Measurements from ENCODE around the gene PSME3IP1.

PSME3IP1 gene

DNA sequence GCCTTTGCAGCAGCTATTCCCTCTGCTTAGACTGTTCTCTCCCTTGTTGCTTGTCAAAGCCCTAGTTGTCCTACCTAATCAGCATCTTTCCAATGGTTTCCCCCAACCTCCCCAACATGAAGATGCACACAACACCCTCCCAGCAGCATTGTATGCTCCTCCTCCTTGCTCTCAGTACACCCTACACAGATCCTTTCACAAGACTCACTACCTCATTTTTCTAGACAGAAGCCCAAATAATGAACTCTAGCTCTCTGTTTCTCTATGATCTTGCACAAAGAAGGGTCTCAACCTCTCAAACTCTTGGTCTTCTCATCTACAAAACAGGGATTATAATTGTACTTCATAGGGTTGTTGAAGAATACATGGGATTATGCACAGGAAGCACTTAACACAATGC, 19.4 kb downstream of the PSME3IP1 start:
- DNase-seq, result no peak

DNA sequence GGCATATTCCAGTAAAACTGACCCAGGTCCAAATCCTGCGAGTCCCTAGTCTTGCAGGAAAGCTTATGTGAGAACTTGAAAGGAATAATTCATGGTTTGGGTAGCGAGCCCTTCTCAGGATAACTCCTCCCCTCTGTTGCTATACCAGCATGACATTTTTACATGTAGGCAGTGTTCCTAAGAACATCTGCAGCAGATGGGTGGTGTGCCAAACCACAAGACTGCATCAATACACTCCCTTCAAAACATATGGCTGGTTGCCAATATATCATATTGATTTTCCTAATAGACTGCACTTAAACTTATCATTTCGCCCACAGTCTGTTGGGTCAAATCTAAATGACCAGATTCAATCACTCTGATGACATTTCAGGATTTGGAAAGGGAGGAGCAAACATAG, 19.9 kb downstream of the PSME3IP1 start:
- DNase-seq, result no peak

GRCh38 chr16:57165483-57165882, 20.4 kb downstream of the PSME3IP1 start:
- no peak for DNase-seq

DNA sequence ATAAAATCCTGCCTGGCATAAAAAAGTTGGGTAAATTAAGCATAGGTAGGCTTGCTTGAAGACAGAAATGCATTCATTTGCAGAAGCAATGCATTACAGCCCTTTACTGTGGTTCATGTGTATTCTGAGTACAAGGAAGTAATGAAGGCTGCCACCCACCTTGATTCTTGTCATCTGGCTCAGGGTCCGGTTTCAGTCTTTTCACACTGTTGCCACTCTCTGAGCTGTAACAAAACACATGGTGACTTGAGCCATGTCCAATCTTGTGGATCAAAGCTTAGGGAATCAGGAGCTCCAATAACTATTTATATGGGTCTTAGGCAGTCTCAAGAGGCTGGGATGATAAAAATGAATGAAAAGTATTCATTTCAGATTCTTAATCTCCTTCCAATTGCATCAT, 22.0 kb downstream of the PSME3IP1 start:
- no peak for DNase-seq

DNA sequence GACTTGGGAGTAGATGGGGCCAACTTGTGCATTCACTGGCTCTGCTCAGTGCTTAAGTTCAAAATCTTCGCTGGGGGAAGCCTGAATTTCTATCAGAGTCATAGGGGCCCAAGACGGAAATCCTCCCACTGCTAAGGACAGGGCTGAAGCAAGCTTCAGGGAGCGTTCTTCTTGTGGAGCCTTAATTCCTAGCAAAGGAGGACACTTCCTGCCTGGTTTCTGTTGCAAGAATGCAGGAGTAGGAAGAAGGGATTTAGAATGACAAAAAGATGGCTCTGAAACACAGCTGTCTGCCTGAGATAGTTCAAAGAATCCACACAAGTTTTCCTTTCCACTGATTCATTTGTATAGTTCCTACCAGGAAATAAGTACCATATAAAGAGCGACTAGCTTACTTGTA, 26.4 kb downstream of the PSME3IP1 start:
- DNase-seq, result no peak

- no peak for DNase-seq
These were observed 28.3 kb downstream of the PSME3IP1 start for GRCh38 chr16:57157533-57157932.

DNA sequence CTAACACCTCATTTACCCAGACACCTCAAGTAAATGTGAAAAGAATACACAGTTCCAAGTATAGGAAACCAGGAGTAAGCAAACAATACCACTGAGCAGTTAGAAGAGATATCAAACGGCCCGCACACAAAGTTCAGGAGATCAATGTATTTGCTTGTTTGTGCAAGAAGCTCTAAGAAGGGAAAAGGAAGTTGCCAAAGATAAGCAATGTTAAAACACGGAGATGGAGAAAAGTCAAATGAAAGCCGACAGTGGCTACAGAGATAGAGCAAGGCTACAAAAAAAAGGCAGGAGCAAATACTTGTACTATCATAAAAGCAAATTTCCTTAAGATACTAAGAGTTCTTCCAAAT, 29.5 kb downstream of the PSME3IP1 start:
- no peak for DNase-seq

- DNase-seq, result no peak
These were observed 30.0 kb downstream of the PSME3IP1 start for GRCh38 chr16:57155702-57156350.

- DNase-seq, result no peak
These were observed 32.0 kb downstream of the PSME3IP1 start for GRCh38 chr16:57153841-57154240.

- DNase-seq, result no peak
These were observed 33.4 kb downstream of the PSME3IP1 start for GRCh38 chr16:57152096-57153093.

DNA sequence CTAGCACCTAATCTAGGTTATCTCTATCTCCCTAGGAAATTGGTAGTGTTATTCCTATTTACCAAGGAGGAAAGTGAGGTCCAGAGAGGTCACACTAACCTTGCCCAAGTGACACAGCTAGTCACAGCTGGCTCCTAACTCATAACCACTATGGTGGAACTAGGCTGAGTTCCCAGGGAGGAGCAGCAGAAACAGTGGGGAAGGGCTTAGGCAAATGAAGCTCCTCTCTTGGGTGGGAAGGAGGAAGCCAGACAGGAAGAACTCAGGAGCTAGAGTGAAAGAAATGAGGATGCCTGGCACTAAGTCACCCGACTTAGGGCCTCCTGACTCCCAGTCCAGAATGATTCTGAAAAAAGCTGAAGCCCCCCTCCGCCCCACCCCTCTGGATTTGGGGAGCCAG, 34.5 kb downstream of the PSME3IP1 start:
- DNase-seq, result no peak

GRCh38 chr16:57150682-57151330, 35.0 kb downstream of the PSME3IP1 start:
- DNase-seq, result no peak

DNA sequence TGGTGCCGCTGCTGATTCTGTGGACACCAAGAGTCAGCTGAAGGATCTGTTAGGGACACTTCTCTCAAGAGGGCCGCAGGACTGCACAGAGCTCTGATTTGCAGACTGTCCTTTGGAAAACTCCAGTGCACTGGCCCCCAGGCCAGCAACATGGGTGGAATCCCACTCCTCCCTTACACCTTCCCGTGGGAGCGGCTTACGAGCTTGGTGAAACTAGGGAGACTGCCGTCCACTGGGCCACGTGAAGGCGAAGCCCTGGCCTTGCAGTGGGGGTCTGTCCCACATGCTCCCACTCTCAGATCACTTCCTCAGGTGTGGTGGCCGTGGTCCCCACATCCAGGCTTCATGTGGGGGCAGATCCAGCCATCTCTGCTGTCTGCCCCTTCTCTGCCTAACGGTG, 36.4 kb downstream of the PSME3IP1 start:
- DNase-seq, result no peak

DNA sequence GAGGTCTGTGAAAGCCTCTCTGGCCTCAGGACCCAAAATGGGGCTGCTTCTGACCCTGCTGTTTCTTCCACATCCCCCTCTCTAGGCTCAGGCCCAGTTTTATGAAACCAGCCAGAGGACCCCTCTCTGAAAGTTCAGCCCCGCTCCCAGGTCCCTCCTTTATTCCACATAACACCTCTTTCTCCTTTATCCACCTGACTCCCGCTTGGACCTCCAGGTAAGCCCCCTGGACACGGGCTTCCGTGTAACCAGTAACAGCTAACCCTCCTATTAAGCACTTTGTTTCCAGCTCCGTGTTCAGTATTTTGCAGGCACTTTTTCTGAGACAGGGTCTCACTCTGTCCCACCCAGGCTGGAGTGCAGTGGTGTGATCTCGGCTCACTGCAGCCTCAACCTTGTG, 37.4 kb downstream of the PSME3IP1 start:
- no peak for DNase-seq

- DNase-seq, result no peak
These were observed 38.2 kb downstream of the PSME3IP1 start for GRCh38 chr16:57147381-57148221.

DNA sequence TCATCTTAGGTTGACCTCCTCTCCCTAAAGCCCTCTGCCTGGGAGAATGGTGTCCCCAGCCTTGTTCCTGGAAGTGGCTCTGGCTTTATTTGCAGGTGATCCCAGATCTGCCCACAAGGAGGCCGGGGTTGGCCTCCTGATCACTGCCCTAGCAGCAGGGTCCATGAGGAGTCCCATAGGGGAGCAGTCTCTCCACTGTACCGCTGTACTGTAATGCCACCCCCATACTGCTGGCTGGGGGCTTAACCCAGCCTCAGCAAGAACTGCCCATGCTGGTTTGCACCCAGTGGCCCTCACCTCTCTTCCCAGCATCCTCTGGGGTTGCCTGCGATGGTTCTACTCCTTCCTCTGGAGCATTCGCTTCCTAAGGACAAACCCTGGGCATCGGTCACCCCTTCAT, 39.1 kb downstream of the PSME3IP1 start:
- no peak for DNase-seq

- DNase-seq, result no peak
These were observed 39.7 kb downstream of the PSME3IP1 start for GRCh38 chr16:57146040-57146647.

GRCh38 chr16:57145046-57146021, 40.5 kb downstream of the PSME3IP1 start:
- no peak for DNase-seq

GRCh38 chr16:57144027-57144426, 41.8 kb downstream of the PSME3IP1 start:
- DNase-seq, result no peak

- DNase-seq, result no peak
These were observed 42.5 kb downstream of the PSME3IP1 start for GRCh38 chr16:57143149-57143921.
